Muscle of leg (tissue), 11 donors: ENCODE data around the gene REXO1. TPM values are rescaled to one million over a fixed set of nuclear protein-coding genes. Genes with fewer than 3 reads are reported as not detected.

Experiments used
- DNase-seq: peaks from one replicate; pipeline ENCODE4 v3.0.0; 2013
- H3K27ac ChIP-seq: one replicate; pipeline ENCODE4 v1.5.1; 2013; ENCODE audit warnings: mild to moderate bottlenecking, low read length, control low read depth
- H3K27me3 ChIP-seq: one replicate; pipeline ENCODE4 v1.6.1; 2013; ENCODE audit warnings: low read length; ENCODE audit not compliant: control insufficient read depth, insufficient read depth
- H3K36me3 ChIP-seq: one replicate; pipeline ENCODE4 v1.6.1; 2013; ENCODE audit warnings: low read length; ENCODE audit not compliant: control insufficient read depth, insufficient read depth
- H3K4me1 ChIP-seq: one replicate; pipeline ENCODE4 v1.6.1; 2013; ENCODE audit warnings: low read length; ENCODE audit not compliant: control insufficient read depth, insufficient read depth
- H3K4me3 ChIP-seq: one replicate; pipeline ENCODE4 v1.5.1; 2013; ENCODE audit warnings: low read length, control low read depth
- H3K9me3 ChIP-seq: replicated peaks from 2 replicates; pipeline ENCODE4 v1.6.1; 2013; ENCODE audit warnings: low read depth, low read length; ENCODE audit not compliant: control insufficient read depth
- WGBS: methylation state at CpG from one replicate; pipeline ENCODE4 v1.1.5; 2013; ENCODE audit warnings: missing lambda C conversion rate; ENCODE audit not compliant: insufficient coverage; 5-methylcytosine and 5-hydroxymethylcytosine counted together
- polyA plus RNA-seq, 8 donors: library from polyadenylated mRNA; unstranded; fragments of 120-200 nt; gene quantifications; one replicate each; pipeline versions ENCODE4 v1.2.1 to v1.2.3, GENCODE V29; 2013; ENCODE audit warnings: inconsistent platforms in 1 of 8, low replicate concordance in 1 of 8; ENCODE audit not compliant: insufficient read length in 8 of 8, insufficient read depth in 1 of 8
- total RNA-seq: library from RNA; stranded (reverse); fragments of 120-200 nt; gene quantifications from one replicate; pipeline ENCODE4 v1.2.4, GENCODE V29; 2013

REXO1 gene
- total and polyA plus RNA-seq, 9 donors: 4.8 to 26.9 (median 23.9) TPM

DNA sequence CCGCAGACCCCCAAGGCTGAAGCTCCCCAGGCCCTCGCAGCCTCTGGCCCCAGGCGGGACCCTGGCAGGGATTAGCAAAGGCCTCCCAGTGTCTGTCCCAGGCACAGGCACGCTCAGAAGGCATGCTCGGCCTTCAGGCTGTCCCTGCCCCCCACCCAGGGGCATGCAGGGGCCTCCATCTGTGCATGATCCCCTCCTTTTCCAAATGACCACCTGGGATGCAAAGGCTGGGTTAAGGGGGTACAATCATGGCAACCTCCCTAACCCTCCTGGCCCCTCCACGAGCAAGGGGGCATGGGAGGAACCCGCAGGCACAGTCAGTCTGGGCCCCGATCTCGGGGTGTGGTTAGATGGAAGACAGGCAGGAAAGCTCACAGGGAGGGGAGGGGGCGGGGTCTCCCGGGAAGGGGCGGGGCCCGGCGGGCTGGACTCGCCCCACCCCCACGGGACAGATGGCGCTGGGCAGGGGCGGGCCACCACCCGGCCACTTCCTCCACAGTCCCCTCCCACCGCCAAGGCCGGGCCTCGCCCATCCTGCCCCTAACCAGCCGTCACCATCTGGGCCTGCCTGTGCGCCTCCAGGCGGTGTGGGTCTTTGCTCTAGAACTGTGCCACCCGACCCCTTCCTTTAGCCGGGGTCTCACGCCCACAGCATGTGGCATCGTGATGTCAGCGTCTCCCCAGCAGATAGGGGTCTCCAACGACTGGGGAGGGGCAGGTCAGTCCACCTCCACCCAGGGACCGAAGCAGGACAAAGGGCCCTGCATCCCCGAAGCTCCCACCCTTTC, 7.0 kb upstream of the REXO1 start:
- Histone ChIP-seq H3K4me1 (peaks cover 81% of the 10 kb centered on the region), H3K9me3 (no peaks in the 10 kb centered on the region), H3K36me3 (peaks cover 2% of the 10 kb centered on the region), H3K4me3 (peak overlapping the region; percentile 54), H3K27me3 (no peaks in the 10 kb centered on the region), H3K27ac (peak overlapping the region; percentile 95)
- DNase-seq: peak; percentile 90
- 27% methylated on average over 25 of the region's 33 CpGs for WGBS

DNA sequence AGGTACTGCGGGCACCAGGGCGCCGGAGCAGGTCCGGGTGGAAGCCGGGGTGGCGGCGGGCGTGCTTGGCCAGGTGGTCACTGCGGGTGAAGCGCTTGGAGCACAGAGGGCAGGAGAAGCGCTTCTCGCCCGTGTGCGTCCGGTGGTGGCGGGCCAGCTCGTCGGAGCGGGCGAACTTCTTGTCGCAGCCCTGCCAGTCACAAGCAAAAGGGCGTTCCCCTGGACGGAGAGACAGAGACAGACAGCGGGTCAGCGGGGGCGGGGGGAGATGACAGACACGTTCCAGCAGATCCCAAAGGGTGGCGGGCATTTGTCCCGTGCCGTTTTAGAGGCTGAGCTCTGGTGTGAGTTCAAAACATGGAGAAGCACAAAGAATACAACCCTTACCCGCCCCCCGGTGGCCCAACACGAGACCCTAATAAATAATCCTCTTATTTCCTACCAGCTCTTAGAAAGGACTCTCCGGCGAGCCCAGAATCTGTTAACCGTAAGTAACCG, 6.3 kb upstream of the REXO1 start:
- Histone ChIP-seq H3K9me3 (no peaks in the 10 kb centered on the region), H3K27ac (peak overlapping the region; percentile 85), H3K36me3 (peaks cover 2% of the 10 kb centered on the region), H3K4me1 (peaks cover 75% of the 10 kb centered on the region), H3K4me3 (peak overlapping the region; percentile 24), H3K27me3 (no peaks in the 10 kb centered on the region)
- DNase-seq: peak; percentile 57
- WGBS: 79% methylated on average over 30 of the region's 37 CpGs

DNA sequence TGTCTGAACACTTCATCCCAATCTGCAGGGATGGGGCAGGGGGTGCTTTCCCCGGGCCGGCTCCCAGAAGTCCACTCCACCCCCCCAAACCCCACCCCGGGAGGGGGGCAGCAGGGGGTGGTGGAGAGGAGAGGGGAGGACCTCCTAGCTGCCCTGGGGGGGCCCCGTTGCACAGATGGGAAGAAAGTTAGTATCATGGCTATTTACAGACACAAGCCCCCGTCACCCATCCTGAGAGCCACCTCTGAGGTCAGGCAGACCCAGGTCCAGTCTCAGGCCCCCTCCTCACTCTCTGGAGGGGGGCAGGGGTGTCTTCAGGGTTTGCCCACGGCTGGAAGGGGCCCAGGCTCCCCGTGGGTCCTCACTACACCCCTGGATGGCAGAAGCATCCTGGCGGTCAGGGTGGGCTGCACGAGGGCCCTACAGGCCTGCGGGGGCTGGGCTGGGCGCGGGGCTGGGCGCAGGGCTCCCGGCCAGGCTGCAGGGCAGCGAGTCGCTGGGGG, 5.8 kb upstream of the REXO1 start:
- peaks cover 2% of the 10 kb centered on the region for H3K36me3 ChIP-seq
- H3K27me3 ChIP-seq: no peaks in the 10 kb centered on the region
- H3K27ac ChIP-seq: peak overlapping the region; percentile 60
- no peaks in the 10 kb centered on the region for H3K9me3 ChIP-seq
- 73% methylated on average over 12 of the region's 16 CpGs for WGBS
- no peak overlapping the region for H3K4me3 ChIP-seq
- H3K4me1 ChIP-seq: peaks cover 70% of the 10 kb centered on the region
- DNase-seq: no peak

DNA sequence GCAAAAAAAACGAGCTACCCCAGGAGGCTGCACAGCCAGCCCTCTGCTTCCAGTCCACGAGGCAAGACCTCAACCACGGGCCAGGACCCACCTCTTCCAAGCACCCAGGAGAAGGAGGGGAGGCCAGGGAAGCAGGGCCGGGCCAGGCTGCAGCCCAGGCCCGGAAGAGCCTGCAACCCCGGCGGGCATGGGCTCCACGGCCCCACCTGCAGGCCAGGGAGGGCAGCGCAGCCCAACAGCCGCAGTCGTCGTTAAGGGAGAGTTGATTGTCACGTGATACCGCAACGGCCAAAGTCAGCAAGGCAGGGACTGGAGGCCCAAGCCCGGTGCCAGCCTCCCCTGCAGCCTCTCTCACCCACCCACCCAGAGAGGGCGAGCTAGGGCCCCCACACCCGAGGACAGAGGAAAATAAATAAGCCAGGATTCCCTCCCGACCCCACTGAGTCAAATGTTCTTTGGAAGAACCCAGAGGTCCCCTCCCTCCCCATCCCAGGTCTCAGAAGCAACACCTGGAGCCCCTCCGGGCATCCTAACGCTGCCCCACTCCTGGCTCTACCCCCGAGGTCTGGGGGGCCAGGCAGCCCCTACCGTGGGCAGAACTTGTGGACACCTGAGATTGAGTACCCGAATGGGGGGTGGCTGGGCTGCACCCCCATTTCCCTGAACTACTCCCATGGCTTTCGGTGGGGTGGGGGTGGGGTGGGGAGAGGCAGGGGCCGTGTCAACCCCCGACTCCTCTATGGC, 5.2 kb upstream of the REXO1 start:
- peaks cover 2% of the 10 kb centered on the region for H3K36me3 ChIP-seq
- 14% methylated on average over 15 of the region's 27 CpGs for WGBS
- peak; percentile 69 for DNase-seq
- H3K4me3 ChIP-seq: no peak overlapping the region
- H3K27ac ChIP-seq: no peak overlapping the region
- H3K4me1 ChIP-seq: peaks cover 67% of the 10 kb centered on the region
- no peaks in the 10 kb centered on the region for H3K9me3 ChIP-seq
- H3K27me3 ChIP-seq: no peaks in the 10 kb centered on the region

DNA sequence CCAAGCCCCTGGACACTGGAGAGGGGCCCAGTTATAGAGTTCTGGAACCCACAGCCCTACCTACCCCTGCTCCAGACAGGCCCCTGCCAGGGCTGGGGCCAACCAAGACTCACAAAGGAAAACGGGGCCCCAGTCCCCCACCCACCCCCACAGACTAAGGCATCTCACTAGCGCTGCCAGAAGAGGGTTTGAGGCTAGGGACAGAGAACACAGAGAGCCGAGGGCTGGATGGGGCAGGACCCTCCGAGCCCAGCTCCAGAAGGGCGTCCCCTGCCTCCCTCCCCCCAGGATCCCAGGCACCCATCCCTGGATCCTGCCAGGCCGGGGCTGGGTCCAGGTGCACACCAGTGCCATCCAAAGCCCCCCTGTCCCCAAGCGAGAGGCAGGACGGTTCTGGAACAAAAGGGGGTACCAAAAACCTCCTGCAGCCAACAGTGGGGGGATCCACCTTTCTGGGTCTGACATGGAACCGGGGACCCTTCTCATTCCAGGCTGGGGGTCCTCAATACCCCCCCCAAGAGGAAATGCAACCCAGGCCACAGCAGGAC, 4.4 kb upstream of the REXO1 start:
- H3K27me3 ChIP-seq: no peaks in the 10 kb centered on the region
- no peak for DNase-seq
- H3K36me3 ChIP-seq: peaks cover 2% of the 10 kb centered on the region
- peak overlapping the region; percentile 31 for H3K27ac ChIP-seq
- H3K4me1 ChIP-seq: peaks cover 61% of the 10 kb centered on the region
- H3K9me3 ChIP-seq: no peaks in the 10 kb centered on the region
- 59% methylated on average over 6 of the region's 9 CpGs for WGBS
- no peak overlapping the region for H3K4me3 ChIP-seq

DNA sequence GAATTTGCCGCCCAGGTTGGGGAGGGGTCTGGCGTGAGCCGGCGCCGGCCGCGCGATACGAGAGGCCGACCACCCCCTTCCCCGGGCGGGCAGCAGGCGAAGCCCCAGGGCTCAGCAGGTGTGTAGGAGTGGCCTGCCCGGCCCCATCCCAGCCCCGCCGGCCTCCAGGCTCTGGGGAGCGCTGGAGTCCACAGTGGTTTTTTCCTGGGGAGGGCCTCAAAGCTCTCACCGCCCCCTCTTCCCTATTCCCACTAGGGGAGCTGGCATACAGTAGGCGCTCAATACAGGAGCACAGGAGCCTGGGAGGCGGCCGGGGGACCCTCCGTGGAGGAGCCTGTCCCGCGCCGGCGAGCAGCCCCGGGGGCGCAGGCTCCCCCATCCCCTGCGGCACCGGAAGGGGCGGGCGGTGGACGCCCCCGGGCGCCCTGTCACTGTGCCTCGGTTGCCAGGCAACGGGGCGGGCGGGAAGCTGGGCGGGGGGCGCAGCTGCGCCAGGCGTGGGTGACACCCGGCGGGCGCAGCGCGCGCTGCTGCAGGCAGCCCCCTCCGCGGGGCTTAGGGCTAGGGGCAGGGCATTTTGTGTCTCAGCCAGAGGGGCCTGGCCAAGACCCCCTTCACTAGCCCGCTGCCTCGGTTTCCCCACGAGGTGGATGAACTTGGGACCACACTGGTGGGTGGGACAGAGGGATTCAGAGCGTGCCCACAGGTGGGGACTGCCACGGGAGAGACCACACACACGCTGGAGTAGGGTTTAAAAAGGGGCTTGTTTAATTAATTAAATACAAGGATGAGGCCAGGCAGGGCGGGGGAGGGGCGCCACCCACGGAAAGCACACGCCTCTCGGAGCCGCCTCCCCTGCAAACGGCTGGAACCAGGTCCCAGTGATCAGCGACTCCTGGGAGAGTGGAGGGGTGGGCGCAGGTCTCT, 3.6 kb upstream of the REXO1 start:
- WGBS: 2% methylated on average over 49 of the region's 66 CpGs

DNA sequence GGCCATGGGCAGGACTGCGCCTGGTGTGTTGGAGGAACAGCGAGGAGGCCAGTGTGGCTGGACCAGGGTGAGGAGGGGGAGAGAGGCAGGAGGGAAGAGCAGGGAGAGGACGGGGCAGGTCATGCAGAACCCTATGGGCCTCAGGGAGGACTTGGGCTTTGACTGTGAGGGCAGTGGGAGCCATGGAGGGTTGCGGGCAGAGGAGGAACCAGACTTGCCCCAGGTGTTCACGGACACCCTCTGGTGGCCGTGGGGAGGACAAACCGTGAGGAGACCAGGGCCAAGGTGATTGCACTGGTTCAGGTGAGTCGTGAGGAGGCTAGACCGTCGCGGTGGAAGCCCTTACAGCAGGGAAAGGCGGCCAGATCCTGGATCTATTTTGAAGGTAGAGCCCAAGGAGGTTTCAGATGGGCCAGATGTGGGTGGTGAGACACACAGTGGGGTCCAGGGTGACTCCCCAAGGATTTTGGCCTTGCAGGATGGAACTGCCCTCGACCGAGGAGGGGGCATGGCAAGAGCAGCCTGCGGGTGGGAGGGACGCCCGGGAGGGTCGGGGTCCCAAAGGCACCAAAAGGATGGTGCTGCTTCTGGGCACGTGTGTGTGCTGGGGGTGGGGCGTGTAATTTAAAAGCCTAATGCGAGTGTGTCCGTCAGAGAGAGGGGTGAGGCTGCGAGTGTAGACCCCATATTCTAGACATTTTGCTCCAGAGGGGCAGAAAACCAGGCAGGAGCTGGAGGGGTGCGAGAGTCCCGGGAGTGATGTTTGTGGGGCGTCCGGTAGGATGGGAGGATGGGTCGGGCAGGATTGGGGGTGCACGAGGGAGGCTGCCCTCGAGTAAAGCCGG, 2.7 kb upstream of the REXO1 start:
- Histone ChIP-seq H3K36me3 (peaks cover 6% of the 10 kb centered on the region), H3K9me3 (no peaks in the 10 kb centered on the region), H3K4me1 (peaks cover 63% of the 10 kb centered on the region), H3K27ac (no peak overlapping the region), H3K27me3 (no peaks in the 10 kb centered on the region), H3K4me3 (no peak overlapping the region)
- 48% methylated on average over 30 of the region's 31 CpGs for WGBS
- DNase-seq: no peak

More for the DNA sequence above, 3.6 kb upstream of the REXO1 start:
- DNase-seq: peak; percentile 80
- peak overlapping the region; percentile 25 for H3K4me3 ChIP-seq
- no peaks in the 10 kb centered on the region for H3K9me3 ChIP-seq
- H3K27ac ChIP-seq: peak overlapping the region; percentile 51
- H3K36me3 ChIP-seq: peaks cover 2% of the 10 kb centered on the region
- no peaks in the 10 kb centered on the region for H3K27me3 ChIP-seq
- H3K4me1 ChIP-seq: peaks cover 61% of the 10 kb centered on the region

DNA sequence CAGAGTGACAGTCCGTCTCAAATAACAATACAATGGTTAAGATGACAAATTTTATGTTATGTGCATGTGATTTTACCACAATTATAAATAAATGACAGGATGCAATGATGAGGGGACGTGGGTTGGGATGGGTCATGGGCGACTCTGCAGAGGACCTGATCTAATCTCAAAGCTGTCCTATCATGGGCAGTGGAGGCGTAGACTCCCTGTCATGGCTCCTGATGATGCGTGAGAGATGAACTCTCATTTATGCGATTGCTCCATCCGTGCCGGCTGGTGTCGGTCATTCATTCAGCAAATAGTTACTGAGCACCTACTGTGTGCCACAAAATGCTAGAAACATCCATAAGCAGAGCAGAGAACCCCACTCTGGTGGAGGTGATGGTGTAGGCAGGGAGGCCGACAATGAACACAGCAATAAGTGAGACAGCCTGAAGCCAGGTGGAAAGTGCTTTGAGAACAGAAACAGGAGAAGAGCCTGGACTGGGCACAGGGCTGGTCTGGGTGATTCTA, 1.7 kb upstream of the REXO1 start:
- Histone ChIP-seq H3K4me1 (peaks cover 61% of the 10 kb centered on the region), H3K4me3 (no peak overlapping the region), H3K9me3 (no peaks in the 10 kb centered on the region), H3K27me3 (no peaks in the 10 kb centered on the region), H3K36me3 (peaks cover 14% of the 10 kb centered on the region), H3K27ac (no peak overlapping the region)
- 90% methylated on average over 8 of the region's 10 CpGs for WGBS
- no peak for DNase-seq

DNA sequence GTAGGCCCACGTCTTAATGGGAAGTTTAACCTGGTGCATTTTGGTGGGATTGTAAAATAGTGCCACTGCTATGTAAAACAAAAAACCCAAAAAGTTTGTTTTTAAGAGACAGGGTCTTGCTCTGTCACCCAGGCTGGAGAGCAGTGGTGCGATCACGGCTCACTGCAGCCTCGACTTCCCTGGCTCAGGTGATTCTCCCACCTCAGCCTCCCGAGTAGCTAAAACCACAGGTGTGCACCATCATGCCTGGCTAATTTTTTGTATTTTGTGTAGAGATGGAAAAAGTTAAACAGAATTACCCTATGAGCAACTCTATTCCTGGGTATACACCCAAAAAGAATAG, 820 bp upstream of the REXO1 start:
- Histone ChIP-seq H3K27ac (no peak overlapping the region), H3K9me3 (no peaks in the 10 kb centered on the region), H3K27me3 (no peaks in the 10 kb centered on the region), H3K4me3 (no peak overlapping the region), H3K4me1 (peaks cover 61% of the 10 kb centered on the region), H3K36me3 (peaks cover 19% of the 10 kb centered on the region)
- no peak for DNase-seq
- 40% methylated on average over 2 of the region's 5 CpGs for WGBS
